Measurements from ENCODE around the gene CNNM2.

DNA sequence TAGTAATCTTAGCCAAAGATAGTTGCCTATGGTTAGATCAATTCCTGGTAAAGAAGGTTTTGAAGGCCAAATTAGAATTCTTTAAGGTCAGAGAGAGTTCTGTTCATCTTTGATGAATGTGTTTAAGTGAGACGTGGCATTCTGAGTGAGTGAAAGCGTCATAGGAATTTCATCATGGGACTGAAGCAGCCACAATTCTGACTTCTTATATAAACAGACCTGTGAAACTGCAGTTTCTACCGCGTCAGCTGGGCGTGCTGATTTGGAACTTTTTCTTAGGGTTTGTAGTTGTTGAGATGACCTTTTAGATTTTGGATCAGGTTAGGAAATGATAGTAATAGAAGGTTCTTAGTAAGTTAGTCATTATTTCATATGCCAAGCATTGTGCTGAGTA lies 103.8 kb downstream of the CNNM2 start:
- TF ChIP-seq ZNF311 (tag by site-specific recombination; IDR thresholded peaks at IDR 0.05; ENCODE audit: borderline replicate concordance) (no peak), TRIM28 (IDR thresholded peaks at IDR 0.05; ENCODE audit: borderline replicate concordance, low read length) (no peak), YY1 (tag by site-specific recombination; IDR thresholded peaks at IDR 0.05) (no peak), ZNF121 (tag by site-specific recombination; IDR thresholded peaks at IDR 0.05) (no peak), ZNF416 (tag by site-specific recombination; IDR thresholded peaks at IDR 0.05) (no peak), ZNF280D (tag by site-specific recombination; IDR thresholded peaks at IDR 0.05) (no peak), ZNF549 (tag by site-specific recombination; IDR thresholded peaks at IDR 0.05) (no peak)
- TF ChIP-seq, protein P1, sequence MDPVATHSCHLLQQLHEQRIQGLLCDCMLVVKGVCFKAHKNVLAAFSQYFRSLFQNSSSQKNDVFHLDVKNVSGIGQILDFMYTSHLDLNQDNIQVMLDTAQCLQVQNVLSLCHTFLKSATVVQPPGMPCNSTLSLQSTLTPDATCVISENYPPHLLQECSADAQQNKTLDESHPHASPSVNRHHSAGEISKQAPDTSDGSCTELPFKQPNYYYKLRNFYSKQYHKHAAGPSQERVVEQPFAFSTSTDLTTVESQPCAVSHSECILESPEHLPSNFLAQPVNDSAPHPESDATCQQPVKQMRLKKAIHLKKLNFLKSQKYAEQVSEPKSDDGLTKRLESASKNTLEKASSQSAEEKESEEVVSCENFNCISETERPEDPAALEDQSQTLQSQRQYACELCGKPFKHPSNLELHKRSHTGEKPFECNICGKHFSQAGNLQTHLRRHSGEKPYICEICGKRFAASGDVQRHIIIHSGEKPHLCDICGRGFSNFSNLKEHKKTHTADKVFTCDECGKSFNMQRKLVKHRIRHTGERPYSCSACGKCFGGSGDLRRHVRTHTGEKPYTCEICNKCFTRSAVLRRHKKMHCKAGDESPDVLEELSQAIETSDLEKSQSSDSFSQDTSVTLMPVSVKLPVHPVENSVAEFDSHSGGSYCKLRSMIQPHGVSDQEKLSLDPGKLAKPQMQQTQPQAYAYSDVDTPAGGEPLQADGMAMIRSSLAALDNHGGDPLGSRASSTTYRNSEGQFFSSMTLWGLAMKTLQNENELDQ (tag by site-specific recombination; IDR thresholded peaks at IDR 0.05; ENCODE audit: low read depth): no peak
- TF ChIP-seq, protein P2, sequence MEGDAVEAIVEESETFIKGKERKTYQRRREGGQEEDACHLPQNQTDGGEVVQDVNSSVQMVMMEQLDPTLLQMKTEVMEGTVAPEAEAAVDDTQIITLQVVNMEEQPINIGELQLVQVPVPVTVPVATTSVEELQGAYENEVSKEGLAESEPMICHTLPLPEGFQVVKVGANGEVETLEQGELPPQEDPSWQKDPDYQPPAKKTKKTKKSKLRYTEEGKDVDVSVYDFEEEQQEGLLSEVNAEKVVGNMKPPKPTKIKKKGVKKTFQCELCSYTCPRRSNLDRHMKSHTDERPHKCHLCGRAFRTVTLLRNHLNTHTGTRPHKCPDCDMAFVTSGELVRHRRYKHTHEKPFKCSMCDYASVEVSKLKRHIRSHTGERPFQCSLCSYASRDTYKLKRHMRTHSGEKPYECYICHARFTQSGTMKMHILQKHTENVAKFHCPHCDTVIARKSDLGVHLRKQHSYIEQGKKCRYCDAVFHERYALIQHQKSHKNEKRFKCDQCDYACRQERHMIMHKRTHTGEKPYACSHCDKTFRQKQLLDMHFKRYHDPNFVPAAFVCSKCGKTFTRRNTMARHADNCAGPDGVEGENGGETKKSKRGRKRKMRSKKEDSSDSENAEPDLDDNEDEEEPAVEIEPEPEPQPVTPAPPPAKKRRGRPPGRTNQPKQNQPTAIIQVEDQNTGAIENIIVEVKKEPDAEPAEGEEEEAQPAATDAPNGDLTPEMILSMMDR (tag by site-specific recombination; IDR thresholded peaks at IDR 0.05): no peak
- TF ChIP-seq, protein P3, sequence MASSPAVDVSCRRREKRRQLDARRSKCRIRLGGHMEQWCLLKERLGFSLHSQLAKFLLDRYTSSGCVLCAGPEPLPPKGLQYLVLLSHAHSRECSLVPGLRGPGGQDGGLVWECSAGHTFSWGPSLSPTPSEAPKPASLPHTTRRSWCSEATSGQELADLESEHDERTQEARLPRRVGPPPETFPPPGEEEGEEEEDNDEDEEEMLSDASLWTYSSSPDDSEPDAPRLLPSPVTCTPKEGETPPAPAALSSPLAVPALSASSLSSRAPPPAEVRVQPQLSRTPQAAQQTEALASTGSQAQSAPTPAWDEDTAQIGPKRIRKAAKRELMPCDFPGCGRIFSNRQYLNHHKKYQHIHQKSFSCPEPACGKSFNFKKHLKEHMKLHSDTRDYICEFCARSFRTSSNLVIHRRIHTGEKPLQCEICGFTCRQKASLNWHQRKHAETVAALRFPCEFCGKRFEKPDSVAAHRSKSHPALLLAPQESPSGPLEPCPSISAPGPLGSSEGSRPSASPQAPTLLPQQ (tag by site-specific recombination; IDR thresholded peaks at IDR 0.05): no peak
- TF ChIP-seq, protein P4, sequence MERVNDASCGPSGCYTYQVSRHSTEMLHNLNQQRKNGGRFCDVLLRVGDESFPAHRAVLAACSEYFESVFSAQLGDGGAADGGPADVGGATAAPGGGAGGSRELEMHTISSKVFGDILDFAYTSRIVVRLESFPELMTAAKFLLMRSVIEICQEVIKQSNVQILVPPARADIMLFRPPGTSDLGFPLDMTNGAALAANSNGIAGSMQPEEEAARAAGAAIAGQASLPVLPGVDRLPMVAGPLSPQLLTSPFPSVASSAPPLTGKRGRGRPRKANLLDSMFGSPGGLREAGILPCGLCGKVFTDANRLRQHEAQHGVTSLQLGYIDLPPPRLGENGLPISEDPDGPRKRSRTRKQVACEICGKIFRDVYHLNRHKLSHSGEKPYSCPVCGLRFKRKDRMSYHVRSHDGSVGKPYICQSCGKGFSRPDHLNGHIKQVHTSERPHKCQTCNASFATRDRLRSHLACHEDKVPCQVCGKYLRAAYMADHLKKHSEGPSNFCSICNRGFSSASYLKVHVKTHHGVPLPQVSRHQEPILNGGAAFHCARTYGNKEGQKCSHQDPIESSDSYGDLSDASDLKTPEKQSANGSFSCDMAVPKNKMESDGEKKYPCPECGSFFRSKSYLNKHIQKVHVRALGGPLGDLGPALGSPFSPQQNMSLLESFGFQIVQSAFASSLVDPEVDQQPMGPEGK (tag by site-specific recombination; IDR thresholded peaks at IDR 0.05): no peak

All from HEK293 (cell line).